GM19455 (cell line): ENCODE measurements around the gene SLC22A4.
A peak's percentile ranks its signal among the peaks of the same experiment; 100 is the strongest.

Experiments used
- ATAC-seq: cut with Tn5 transposase; IDR thresholded peaks from one replicate; pipeline ENCODE4 v1.9.1; 2021; ENCODE audit not compliant: unreplicated experiment

Gene SLC22A4

DNA sequence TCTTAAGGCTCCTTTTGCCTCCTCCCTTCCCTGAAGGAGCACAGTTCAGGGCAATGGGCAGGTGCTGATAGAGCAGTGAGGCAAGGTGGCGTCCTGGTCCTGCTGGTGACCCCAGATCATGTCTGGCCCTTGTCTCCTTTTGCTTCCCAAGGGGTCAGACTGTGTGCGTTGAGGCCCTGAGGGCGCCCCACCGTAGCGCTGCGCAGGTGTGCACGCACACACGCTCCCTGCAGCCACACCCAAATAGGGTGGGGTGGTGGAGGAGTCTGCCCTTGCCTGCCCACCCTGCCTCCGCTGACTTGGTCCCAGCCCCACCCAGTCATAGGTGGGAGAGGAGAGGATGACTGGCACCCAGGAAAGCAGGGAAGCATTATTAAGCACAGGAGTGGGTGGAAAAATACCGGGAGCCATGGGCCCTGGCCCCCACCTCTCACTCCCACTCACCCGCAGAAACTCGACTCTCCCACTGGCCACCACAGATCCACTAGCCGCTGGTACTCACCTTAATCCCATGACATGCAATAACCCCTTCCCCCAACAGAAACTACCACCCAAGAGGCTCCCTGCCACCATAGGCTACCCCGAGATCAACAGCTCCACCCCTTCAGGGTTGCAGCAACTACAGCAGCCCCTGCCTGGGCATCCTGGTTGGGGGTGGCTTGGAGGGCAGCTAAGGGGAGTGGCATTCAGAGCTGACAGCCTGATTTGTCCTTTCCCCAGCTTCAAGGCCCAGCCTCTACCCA is 20.0 kb upstream of the SLC22A4 start:
- no peak for ATAC-seq

DNA sequence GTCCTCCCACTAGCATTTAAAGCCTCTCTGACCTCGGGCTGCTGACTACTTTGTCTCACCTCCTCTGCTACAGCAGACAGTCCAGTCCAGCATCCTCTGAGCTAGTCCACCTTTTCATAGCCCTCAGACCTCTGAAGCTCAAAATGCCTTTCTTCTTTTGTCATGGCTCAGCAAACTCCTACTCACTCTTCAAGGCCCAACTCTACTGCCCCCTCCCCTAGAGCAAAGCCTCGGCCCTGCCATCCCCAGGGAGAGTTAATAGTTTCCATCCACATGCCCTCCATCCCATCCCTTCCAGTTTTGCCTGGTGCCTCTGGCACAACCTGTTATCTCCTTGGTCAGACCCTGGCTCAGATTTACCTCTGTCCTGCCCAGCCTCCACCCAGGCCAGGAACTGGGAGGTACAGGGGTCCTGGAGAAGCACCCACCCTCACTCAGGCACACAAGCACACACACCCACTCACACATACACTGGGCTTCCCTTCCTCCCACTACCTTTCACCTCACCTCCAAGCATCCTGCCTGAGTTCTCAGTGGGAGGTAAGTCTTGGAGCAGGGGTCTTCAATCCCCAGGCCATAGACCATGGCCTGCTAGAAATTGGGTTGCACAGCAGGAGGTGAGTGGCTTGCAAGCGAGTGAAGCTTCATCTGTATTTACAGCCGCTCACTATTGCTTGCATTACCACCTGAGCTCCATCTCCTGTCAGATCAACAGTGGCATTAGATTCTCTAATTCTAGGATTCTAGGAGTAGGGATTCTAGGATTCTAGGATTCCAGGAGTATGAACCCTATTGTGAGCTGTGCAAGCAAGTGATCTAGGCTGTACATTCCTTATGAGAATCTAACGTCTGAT is 18.6 kb upstream of the SLC22A4 start:
- no peak for ATAC-seq

DNA sequence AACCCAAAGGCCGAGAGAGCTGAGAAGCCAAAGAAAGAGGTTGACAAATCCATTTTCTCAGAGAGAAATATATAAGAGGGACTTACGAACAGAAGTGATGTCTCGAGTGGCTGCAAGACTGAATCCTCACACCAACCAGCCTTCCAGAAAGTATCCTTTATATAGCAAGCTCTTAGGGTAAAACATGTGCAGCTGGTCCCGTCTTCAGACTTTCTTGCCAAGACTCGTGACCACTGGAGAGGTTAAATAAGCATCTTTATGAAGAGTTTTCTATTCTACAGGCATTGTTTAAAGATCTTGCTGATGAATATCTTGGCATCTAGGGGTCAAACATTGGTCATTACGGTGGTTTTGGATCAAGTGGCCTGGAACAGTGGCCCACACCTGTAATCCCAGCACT is 16.9 kb upstream of the SLC22A4 start:
- no peak for ATAC-seq

DNA sequence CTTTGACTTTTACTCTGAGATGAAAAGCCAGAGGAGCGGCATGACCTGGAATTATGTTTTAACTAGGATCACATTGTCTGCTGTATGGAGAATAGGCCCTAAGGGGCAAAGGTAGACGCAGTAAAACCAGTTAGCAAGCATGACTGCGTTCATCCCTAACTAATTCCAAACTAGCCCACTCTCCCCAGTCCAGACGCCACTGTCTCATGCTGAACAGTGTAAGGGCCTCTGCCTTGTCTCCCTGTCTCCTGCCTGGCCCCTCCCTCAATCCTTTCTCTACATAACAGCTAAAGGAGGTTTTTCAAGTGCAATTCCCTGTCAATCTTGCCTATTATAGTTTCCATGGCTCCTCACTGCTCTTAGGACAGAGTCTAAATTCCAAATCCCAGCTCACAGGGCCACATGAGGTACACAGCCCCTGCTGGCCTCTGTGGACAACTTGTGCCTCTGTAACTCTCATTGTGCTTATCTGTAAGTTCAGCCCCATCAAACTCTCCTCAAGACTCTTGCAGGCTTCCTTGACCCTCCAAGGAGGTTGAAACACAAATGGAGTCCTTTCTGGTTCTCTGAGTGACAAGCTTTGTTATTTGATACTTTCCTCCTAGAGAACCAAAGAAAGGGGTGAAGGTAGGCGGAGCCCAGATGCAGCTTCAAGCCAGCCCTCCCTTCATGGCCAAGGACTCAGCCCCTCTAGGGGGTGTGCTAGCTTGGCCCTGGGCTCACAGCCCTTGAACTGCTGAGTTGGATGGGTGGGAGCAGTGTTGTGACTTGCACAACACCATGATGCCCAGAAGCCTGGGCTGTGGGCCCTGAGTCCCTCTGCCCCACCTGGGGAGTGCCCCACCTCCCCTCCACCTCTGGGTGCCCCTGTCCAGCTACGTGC is 16.0 kb upstream of the SLC22A4 start:
- no peak for ATAC-seq

DNA sequence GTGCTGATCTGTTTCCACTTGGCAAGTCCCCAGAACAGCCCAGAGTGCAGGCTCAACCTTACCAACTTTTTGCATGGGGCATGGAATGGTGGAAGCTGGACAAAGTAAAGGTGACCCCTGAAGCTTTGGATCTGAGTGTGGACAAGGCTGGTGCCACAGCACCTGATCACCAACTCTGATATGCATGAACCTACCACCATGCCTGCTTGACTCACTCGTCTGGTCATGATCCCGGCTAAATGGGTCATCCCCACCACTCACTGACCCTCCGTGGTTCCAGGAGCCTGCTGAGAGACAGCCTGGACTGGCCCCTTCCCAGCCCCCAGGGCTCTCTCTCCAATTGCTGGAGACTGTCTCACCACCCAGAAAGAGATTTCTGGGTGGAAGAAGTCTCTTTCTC is 14.4 kb upstream of the SLC22A4 start:
- ATAC-seq: no peak

DNA sequence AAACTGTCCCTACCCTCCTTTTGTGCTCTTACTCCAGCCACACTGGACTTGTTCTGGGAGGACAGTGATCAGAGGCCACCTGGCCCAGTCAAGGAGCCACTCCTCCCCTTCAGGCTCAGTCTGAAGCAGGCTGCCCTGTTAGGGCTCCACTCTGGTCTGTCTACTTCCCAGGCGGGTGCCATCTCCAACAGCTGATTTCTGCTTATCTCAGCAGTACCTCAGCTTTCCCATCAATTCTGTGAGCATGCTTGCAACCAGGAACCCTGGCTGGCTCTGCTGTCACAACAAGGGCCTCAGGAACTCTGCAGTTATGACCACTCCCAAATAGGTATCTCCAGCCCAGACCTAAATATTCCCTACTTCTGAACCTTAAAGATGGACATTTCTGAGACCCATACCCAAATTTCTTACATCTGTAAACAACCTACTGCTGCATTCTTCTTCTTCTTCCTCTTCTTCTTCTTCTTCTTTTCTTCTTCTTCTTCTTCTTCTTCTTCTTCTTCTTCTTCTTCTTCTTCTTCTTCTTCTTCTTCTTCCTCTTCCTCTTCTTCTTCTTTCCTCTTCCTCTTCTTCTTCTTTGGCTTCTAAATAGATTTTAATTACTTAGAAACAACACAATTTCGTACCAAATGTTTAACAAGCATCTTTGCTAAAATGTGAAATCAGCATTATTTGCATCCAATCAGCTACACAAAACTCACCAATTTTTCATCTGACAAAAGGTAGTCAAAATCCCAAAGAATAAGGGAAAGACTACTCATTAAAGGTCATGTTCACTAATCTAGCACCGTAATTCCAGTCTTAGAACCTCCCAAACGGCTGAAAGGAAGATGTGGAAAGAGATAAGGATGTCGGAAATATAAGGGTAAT is 13.6 kb upstream of the SLC22A4 start:
- no peak for ATAC-seq

DNA sequence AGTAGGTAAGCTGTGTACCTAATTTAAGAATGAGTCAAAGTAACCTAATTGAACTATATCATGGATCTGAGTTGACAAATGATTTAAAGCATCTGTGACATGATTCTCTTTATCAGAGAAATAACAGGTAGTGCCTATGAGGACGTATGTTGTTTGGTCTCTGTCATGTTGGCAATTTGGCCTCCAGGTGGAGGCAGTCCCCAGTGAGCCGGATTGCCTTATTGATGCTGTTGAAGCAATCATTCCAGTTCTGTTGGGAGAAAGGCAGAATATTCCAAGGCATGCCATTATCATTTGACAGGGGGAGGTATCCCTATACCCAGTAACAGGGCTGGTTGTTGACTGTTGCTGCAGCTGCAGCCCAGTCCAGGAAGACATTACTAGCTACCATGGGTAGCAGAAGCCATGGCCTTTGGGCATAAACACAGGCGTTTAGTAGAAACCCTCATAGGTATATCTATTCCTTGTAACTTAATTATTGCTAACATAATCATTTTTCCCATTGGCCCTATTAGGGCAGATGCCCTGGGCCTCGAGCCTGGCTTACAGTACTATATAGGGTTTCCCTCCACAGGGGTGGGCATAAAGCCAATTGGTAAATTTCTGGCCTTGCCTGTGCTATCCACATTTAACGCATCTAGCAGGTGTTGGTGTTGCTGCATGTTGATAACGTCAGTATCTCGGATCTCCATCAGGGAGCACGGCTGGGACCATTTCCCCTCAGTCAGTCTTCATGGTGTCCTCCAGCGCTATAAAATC is 12.2 kb upstream of the SLC22A4 start:
- ATAC-seq: no peak

DNA sequence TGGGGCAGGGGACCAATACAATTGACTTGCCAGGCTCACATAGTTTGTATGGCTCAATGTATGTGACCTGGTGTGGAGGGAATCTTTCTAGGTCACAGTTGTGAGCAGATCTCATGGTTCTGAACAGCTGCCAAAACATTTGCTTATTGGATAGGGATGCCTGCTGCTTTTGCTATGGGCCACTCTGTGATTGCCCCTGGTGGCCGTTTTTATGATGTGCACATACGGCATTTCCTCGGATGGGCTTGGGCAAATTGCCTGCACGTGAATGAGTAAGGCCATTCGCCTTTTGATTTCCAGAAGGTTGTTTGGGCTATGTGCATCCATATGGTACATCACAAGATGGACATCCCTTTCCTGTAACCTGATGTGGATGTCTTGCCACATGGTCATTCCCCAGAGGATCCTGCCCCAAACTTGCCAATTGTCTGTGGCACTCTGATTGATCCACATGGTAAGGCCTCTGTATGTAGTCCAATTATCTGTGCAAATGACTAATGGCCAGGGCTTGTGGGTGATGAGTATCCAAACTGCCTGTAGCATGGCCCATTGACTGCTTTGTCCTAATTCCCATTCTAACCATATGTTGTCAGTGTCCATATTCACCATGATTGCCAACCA is 10.7 kb upstream of the SLC22A4 start:
- no peak for ATAC-seq

DNA sequence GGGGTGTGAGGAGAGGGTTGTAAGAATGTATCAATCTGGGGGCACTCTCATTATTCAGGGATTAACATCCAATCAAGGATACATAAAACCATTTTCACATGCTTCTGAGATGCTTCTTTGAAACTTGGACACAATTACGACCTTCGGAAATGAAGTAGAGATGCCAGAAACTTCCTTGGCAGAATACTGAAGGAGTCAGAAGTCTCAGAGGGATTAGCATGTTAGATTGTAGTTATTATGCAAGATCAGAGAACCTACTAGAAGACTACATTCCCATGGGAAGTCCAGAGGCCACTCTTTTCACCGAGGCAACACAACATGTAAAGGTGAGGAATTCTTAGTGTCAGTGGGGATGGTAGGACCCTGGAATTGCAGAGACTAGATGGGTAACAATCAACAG is 5.1 kb upstream of the SLC22A4 start:
- ATAC-seq: no peak

DNA sequence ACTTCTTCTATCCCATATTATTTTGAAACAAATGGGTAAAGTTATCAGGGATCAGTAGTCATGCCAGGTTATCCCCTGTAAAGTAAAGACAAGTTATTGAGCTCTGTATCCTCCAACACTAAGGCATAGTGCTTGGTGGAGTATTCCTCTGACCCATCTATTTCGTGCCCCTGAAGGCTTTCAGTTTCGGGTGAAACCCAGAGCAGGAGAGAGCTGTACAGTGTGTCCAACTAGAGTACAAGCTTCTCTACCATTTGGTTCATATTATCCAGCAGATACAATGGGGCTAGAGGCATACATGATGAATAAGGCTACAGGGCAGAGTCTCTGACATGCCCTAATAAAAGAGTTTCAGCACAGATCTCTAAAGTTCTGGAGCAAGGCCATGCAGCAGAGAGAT is 3.2 kb upstream of the SLC22A4 start:
- ATAC-seq: no peak

DNA sequence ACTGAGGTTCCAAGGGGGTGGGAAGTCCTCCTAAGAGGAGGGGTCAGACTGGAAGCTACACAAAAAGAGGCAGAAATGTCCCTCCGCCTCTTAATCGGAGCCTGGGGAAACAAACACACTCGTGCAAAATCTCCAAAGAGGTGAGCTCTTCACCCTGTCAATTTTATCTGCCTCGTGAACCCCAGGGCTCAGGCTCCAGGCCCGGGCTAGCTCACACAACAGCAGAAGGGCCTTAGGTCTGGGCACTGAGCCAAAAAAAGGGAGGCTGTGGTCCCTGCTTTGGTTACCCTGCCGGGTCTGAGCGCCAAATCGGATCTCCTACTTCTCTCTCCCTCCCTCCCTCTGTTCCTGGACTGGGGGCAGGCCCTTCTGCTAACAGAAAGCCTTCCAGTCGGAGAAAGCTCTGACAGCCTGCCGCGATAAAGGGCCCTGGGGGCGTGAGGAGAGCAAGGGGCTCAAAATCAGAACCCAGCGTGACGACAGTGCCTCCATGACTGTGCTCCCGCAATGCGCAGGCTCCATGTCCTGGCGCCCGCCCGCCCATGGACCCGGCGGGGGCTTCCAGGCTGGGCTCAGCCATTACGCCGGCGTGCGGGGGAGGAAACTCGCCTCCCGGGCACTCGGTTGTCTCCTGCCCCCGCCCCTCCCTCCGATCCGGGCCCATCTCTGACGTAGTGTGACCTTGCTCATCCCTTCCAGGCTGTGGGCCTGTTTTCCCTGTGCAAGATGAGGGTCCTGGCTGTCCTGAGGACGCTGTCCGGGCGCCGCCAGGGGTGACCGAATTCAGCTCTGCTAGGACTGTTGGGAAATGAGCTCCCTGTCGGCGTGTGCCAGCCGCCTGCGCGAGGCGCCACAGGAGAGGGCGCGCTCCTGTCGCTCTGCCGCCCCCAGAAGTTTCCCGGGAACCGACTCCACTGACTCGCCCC is 865 bp upstream of the SLC22A4 start:
- ATAC-seq: peak; percentile 46

DNA sequence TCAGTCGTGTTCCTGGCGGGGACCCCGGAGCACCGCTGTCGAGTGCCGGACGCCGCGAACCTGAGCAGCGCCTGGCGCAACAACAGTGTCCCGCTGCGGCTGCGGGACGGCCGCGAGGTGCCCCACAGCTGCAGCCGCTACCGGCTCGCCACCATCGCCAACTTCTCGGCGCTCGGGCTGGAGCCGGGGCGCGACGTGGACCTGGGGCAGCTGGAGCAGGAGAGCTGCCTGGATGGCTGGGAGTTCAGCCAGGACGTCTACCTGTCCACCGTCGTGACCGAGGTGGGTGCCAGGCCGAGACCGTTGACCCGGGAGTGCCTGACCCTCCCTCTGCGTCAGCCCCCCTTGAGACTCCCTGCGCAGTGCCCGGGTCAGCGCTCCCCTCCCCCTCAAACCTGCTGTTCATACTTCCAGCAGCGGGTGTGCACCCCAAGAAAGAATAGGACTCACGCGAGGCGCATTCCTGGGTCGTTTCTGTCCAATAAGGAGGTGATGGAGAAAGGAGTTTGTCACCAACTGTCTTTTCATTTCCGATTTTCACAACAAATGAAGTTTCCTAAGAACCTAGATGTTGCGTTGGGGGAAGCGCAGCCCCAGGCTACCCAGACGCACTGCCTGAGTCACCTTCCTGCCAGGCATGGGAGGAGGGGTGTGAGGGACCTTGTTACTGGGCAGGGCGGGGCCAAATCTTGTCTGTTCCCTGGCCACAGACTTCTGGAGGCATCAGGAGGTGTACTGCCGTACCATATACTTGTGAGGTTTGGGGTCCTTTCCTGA is 722 bp downstream of the SLC22A4 start:
- ATAC-seq: peak; percentile 20

DNA sequence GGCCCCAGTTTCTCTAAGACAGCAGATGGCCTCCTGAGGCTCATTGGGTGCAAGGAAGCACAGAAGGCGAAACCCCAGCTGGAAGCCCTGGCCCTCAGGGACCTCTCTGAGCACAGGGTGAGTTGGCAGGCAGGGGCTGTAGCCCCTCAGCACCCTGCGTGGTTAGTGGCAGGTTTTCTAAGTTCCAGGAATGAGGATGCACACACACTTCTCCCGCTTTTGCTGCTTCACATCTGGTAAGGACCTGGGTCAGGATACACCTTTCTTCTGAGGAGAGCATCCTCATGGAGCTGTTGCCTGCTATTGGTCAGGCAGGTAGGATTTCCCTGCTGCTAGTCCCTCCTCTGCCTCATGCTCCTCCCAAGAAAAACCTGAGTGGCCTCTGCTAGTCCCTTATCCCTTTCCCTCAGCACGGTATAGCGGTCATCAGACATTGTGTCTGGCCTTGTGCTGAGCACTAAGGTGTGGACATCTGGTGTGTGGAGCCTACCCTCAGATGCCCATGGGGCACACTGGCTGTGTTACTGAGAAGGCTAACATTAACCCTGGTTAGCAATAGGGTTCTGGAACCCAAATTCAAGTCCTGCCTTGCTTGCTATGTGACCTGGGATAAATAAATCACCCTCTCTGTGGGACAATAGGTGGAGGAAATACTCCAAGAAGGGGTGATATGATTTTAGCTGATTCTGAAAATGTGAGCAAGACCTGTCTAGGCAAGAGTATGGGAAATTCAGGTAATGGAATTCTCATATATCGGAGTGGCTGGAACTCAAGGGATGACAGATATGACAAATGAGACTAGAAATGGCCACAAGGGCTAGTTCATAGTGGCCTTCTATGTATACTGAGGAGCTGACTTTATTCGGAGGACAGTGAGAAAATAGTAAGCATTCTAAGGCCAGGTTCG is 1.6 kb downstream of the SLC22A4 start:
- no peak for ATAC-seq

DNA sequence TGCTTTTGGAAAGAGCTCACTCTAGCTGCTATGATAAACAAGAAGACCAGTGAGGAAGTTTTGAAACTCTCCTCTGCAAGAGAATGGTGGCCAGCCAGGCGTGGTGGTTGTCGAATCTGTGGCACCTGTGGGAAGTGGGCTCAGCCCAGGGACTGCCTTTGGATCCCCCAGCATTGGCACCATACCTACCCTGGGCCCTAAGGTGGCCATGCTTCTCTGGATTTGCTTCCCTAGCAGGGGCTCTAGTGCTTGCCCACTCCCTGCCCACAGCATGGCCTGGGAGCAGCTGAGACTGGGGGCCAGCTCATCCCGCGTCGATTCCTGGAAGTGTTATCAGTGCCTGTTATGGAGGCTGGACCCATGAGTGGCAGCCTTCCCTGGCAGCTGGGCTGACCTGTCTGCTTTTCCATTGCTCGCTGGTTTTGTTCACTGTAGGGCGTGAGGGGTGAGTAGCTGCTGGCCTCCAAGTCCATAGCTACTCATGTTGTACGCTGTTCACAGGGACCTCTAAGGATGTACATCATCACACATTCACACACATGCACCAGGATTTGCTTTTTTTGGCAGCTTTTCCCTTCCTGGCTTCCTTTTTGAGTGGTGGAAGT is 2.3 kb downstream of the SLC22A4 start:
- no peak for ATAC-seq

DNA sequence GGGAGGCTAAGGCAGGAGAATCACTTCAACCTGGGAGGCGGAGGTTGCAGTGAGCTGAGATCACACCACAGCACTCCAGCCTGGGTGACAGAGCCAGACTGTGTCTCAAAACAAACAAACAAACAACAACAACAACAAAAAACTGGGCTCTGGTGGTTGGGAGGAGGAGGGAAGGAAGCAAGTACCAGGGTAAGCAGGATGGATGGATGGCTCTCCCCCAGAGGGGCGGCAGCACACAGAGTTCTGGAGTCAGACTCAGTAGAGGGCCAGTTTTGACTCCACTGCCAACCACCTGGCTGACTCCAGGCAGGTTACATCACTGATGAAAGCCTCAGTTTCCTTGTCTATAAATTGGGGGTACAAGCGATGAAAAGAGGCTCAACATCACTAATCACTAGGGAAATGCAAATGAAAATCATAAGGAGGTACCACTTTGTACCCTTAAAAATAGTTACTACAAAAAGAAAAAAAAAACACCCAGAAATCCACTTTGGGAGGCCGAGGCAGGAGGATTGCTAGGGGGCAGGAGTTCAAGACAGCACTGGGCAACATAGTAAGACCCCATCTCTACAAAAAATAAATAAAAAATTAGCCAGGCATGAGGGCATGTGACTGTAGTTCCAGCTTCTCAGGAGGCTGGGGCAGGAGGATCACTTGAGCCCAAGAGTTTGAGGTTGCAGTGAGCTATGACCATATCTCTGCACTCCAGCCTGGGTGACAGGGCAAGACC is 3.2 kb downstream of the SLC22A4 start:
- ATAC-seq: no peak
